GM12872 (cell line): ENCODE data around the gene RALBP1.

ENCODE experiments used
- TF ChIP-seq, protein P1 (sequence below): IDR thresholded peaks from 3 replicates; pipeline ENCODE4 v1.5.1; 2011; ENCODE audit warnings: low read depth, mild to moderate bottlenecking, low read length, moderate library complexity; ENCODE audit not compliant: insufficient read depth

RALBP1 gene

GRCh38 chr18:9521770-9522169 lies 46.5 kb downstream of the RALBP1 start:
- TF ChIP-seq, protein P1, sequence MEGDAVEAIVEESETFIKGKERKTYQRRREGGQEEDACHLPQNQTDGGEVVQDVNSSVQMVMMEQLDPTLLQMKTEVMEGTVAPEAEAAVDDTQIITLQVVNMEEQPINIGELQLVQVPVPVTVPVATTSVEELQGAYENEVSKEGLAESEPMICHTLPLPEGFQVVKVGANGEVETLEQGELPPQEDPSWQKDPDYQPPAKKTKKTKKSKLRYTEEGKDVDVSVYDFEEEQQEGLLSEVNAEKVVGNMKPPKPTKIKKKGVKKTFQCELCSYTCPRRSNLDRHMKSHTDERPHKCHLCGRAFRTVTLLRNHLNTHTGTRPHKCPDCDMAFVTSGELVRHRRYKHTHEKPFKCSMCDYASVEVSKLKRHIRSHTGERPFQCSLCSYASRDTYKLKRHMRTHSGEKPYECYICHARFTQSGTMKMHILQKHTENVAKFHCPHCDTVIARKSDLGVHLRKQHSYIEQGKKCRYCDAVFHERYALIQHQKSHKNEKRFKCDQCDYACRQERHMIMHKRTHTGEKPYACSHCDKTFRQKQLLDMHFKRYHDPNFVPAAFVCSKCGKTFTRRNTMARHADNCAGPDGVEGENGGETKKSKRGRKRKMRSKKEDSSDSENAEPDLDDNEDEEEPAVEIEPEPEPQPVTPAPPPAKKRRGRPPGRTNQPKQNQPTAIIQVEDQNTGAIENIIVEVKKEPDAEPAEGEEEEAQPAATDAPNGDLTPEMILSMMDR: no peak

- TF ChIP-seq, protein P1: no peak
Measured at GRCh38 chr18:9522952-9523351, 47.6 kb downstream of the RALBP1 start.

DNA sequence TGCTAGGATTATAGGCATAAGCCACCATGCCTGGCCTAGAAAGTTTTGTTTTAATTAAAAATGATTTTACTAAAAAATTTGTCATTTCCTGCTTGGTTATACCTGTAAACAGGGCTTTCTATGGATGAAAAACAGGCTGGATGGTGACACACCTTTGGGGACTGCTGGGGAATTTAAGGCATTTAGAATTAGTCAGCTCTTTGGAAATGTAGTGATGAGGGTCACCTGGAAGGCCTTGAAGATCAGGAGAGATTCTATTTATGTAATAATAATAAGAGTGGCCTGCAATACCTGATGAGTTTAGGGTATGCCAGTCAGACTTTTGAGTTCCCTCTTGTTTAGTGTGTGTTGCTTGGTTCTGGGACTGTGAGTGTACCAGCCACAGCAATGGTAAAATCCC lies 51.1 kb downstream of the RALBP1 start:
- TF ChIP-seq, protein P1: no peak

DNA sequence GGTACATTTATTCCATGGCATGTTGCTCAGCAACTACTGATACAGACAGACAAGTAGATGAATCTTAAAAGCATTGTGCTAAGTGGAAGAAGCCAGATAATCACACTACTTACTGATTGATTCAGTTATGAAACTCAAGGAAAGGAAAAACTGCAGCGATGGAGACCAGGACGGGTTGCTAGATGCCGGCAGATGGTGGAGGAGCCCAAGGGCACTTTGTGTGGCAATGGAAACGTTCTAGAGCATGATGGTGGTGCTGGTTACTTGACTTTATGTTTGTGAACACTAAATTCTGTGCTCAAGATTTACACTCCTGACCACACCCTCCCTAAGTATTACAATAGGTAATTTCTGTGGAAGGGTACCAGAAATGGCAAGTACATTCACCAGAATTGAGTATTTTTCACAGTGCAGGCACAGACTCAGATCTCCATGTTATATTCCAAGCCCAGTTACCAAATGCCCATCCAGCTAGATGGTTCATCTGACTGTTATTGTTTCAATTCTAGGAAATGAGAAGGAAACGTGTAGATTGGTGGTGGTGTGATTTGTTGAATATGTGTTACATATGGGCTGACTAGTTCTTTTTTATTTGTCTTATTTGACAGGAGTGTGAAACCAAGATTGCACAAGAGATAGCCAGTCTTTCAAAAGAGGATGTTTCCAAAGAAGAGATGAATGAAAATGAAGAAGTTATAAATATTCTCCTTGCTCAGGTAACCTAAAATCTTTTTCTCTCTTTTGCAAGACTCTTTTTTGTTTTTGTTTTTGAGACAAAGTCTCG lies 55.1 kb downstream of the RALBP1 start:
- TF ChIP-seq, protein P1: no peak

DNA sequence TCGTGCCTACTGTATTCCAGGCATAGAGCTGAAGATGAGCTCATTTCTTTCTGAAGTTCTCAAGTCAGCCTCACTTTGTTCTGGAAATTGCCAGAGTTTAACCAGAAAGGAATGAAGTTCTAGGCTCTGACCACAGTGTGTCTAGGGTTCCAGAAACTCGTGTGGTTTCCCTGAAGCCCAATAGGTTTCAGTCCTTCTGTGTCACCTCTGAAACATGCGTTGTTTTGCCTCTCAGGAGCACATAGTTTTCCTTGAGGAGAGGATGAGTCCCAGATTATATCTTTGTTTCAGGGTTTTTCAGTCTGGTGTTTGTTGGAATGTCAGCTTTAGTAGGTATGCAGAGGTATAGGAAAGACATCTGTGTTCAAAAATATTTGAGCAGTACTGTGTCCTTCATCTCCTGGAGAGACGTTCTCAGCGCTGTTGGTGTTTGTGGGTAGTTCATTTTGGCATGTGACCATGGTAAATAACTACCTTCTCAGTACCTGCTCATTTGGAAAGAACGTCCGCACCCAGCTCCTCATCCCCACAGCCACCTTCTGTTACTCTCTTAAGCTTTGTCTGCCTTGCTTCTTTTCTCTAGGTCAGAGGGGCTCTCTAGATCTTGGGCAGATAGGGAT lies 56.6 kb downstream of the RALBP1 start:
- TF ChIP-seq, protein P1: no peak

DNA sequence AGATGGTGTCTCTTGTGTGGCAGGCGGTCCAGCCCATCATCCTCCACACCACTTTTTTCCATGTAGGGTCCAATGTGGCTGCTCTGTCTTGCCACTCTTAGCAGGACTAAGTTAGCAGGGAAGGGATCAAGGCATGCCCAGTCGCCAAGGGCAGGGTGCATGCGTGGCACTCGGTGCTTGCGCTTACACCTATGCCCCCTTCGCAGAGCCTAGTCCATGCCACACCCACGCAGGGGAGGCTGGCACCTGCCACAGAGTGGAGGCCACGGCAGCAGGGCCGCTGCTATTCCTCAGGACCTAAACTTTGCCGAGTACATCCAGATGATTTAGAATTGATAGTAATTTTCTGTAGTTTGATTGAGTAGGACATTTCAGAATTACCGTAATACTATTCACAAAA lies 59.5 kb downstream of the RALBP1 start:
- TF ChIP-seq, protein P1: no peak

DNA sequence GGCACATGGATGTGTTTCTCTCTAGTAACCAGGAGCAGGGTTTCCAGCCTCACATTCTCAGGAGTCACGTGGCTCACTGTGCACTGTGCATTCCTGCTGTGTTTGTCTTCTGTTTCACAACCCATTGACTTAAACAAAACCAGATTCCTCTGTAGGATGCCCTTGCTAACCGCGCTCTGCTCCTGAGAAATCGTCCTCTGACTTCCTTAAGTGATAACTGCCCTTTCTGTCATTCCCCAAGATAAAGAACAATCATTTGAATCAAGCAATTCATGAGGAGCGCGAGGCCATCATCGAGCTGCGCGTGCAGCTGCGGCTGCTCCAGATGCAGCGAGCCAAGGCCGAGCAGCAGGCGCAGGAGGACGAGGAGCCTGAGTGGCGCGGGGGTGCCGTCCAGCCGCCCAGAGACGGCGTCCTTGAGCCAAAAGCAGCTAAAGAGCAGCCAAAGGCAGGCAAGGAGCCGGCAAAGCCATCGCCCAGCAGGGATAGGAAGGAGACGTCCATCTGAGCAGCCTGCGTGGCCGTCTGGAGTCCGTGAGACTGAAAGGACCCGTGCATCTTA lies 60.2 kb downstream of the RALBP1 start:
- TF ChIP-seq, protein P1: no peak
